ENCODE data around the gene CHTF8.

The CHTF8 gene

DNA sequence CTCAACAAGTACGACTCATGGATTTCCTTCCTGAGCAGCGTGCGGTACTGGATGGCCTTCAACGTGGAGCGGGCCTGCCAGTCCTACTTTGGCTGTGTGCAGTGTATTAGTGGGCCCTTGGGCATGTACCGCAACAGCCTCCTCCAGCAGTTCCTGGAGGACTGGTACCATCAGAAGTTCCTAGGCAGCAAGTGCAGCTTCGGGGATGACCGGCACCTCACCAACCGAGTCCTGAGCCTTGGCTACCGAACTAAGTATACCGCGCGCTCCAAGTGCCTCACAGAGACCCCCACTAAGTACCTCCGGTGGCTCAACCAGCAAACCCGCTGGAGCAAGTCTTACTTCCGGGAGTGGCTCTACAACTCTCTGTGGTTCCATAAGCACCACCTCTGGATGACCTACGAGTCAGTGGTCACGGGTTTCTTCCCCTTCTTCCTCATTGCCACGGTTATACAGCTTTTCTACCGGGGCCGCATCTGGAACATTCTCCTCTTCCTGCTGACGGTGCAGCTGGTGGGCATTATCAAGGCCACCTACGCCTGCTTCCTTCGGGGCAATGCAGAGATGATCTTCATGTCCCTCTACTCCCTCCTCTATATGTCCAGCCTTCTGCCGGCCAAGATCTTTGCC is 17.9 kb downstream of the CHTF8 start:
- no peak for DNase-seq (ENCODE audit: low read depth in 2 of 2, low spot score in 1 of 2)

DNA sequence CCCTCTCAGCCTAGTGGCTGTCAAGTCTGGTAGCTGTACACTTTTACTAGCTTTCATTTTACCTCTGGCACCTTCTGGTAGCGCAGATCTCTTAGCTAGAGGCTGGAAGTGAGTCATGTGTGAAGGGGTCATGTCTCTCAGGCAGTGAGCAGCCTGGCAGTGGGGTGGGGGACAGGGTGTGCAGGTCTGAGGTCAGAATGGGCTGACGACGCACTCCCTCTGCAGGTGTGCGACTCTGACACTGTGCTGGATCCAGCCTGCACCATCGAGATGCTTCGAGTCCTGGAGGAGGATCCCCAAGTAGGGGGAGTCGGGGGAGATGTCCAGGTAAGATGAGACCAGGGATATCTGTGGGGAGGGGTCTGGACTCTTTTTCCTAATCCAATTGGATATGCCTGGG is 19.2 kb downstream of the CHTF8 start:
- DNase-seq (ENCODE audit: low read depth in 2 of 2, low spot score in 1 of 2) = no peak

DNA sequence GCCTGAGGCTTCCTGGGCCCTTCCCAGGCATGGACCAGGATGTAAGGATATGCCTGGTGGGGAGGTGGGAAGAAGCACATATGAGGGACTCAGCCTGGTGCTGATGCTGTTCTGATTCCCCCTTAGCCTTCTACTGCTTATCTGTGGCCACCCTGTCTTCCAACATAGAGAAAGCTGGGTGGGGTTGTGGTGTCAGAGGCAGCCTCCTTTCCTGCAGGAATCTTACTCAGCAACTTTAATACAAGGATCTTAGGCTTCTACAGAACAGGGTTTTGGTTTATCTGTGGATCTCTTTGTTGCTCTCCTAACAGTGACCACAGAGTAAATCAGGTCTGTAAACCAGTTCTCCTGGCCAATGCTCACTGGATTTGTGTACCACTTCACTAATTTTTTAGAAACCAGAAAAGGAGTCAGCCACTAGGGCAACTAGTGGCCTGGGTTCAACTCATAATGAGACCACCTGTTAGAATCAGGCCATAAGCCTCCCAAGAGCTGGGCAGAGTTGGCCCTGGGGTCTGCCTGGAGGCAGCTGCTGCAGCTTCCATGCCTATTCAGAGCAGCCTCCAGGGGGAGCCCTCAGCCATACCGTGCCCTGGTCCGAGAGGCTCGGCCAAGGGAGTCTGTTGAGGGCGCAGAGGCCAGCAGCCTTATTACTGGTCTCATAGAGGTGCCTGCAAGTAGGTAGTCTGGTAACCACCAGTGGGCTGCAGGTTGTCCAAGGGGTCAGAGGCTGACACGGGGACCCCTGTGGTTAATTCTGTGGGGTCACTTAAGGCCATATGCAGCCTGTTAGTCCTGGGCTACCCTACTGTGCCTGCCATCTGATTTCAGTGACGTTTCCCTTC is 19.9 kb downstream of the CHTF8 start:
- no peak for DNase-seq (ENCODE audit: low read depth in 2 of 2, low spot score in 1 of 2)

DNA sequence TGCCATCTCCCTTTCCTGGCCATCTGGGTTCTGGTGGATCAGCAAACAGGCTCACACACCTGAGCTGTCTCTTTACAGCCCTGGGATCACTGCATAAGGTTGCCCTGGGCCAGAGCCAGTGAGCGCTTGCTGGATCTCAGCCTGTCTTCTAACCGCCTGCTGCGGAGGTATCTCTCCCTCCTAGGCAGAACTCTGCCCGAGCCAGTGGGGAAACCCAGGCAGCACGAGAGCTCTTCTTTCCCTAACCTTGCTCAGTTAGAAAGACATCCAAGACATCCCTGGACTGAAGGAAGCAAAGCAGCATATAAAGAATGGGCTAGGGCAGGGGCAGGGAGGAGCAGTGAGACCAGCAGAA is 20.5 kb downstream of the CHTF8 start:
- no peak for DNase-seq (ENCODE audit: low read depth in 2 of 2, low spot score in 1 of 2)

DNA sequence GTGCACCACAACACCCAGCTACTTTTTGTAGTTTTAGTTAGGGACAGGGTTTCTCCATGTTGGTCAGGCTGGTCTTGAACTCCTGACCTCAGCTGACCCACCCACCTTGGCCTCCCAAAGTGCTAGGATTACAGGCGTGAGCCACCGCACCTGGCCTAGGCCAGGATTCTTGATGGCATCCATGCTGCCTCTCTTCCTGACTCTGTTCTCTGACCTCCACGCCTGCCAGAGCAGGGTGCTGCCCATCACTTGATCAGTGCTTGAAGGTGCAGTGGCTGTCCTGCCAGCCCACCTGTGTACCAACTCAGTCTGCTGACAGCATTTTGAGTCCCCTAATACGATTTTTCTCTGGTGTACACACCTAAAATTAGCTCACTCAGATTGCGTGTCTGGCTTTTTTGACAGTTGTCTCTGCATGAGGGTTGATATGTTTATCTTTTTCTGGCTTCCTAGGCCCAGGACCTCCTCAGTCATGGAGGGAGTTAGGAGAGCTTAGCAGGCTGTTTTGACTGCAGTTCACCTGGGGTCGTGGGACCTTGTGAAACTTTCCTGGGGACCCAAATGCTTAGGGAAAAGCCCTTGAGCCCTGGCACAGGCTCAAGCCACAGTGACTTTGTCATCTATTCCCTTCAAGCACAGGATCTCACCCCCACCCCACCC is 21.0 kb downstream of the CHTF8 start:
- no peak for DNase-seq (ENCODE audit: low read depth in 2 of 2, low spot score in 1 of 2)

DNA sequence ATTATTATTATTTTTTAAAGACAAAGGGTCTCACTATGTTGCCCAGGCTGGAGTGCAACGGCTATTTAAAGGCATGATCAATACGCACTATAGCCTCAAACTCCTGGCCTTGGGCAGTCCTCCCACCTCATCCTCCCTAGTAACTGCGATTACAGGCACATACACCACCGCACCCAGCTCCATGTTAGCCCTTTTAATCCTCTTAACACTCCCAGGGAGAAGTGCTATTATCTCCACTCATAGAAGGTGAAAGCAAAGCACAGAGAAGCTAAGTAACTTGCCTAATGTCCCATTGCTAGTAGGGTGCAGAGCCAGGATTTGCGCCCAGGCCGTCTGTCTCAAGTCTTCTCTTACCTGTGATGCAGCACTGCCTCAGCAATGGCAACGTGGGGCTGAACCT is 22.0 kb downstream of the CHTF8 start:
- DNase-seq (ENCODE audit: low read depth in 2 of 2, low spot score in 1 of 2) = no peak

DNA sequence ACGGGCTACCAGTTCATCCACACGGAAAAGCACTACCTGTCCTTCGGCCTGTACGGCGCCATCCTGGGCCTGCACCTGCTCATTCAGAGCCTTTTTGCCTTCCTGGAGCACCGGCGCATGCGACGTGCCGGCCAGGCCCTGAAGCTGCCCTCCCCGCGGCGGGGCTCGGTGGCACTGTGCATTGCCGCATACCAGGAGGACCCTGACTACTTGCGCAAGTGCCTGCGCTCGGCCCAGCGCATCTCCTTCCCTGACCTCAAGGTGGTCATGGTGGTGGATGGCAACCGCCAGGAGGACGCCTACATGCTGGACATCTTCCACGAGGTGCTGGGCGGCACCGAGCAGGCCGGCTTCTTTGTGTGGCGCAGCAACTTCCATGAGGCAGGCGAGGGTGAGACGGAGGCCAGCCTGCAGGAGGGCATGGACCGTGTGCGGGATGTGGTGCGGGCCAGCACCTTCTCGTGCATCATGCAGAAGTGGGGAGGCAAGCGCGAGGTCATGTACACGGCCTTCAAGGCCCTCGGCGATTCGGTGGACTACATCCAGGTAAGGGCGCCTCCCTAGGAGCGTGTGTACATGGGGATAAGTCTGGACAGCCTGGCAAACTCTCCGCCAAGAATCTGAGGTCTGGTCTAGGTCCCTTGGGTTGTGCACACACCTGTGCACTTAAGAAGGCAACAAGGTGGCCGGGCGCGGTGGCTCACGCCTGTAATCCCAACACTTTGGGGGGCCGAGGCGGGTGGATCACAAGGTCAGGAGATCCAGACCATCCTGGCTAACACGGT is 22.7 kb downstream of the CHTF8 start:
- no peak for DNase-seq (ENCODE audit: low read depth in 2 of 2, low spot score in 1 of 2)

DNA sequence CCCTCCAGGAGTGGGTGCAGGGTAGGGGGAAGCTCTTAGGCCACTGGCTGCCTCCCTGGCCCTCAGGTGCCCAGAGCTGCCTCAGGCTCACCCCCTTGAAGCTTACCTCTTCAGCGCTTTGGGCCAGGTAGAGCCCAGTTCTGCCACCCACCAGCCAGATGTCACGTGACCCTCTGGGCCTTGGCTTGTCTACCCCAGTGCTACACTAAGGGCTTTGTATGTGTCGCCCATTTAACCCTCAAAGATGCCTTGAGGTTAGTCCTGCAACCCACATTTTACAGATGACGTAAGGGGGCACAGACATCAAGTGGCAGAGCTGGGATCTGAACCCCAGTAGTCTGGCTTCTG is 23.5 kb downstream of the CHTF8 start:
- no peak for DNase-seq (ENCODE audit: low read depth in 2 of 2, low spot score in 1 of 2)

DNA sequence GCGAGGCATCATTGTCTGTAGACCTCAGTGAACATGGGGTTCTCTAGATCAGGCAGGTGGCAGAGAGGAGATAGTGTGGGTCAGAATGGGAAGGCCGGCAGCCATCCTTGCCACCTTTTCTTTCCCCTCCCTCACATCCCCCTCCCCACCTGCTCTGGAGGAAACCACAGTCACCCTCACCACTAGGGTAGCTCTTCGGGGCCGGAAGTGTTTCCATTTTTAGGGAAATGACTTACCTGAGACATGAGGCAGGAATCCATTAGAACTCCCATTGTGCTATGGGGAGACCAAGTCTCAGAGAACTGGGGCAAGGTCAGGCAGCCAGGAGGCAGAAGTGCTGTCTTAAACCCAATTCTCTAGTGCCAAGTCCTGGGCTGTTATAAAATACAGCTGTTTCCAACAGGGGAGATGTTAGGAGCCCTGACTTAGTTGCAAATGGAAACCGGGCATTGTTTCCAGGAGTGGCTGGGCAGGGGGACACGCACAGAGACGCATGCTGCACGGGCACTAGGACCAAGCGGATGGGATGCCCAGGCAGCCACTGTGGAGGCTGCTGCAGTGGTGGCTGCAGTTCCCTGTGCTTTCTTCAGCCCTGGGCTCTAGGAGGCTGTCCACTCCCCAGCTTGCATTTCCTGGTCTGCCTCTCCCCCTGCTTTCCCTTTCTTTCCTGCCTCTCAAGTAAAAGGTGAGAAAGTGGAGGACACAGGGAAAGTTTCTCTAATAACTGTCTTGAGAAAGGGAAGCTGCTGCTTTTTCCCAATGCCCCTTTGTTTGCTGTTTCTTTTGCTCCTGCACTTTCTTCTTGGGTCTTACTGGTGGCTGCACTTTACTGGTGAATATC is 24.1 kb downstream of the CHTF8 start:
- DNase-seq (ENCODE audit: low read depth in 2 of 2, low spot score in 1 of 2) = no peak

DNA sequence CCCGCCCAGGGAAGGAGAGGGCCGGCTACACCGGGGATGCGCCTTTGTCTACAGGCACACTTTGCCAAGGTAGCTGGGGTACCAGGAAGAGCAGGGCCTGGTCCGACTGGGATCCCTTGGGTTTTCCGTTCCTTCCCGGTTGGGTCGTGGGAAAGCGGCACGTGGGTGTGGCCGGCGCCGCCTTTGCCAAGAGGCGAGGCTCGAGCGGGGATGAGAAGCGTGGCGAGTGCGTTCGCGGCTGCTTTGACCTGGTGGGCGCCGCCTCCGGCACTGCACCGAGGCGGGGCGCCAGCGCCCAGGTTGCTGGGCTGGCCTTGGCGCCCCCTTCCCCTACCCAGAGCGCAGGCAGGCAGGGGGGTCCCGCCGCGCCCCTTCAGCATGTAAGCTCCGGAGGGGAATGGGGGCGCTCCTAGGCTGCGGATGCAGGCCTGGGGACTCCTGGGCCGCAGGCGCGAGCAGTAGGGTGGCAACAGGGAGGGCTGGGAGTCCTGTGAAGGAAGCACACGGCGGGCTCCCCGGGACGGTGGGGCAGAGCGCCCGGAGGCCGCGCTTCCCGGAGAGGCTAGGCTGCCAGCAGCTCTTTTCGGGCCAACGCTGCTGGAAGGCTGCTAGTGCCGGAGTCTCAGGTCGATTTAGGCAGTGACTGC is 24.9 kb downstream of the CHTF8 start:
- no peak for DNase-seq (ENCODE audit: low read depth in 2 of 2, low spot score in 1 of 2)

DNA sequence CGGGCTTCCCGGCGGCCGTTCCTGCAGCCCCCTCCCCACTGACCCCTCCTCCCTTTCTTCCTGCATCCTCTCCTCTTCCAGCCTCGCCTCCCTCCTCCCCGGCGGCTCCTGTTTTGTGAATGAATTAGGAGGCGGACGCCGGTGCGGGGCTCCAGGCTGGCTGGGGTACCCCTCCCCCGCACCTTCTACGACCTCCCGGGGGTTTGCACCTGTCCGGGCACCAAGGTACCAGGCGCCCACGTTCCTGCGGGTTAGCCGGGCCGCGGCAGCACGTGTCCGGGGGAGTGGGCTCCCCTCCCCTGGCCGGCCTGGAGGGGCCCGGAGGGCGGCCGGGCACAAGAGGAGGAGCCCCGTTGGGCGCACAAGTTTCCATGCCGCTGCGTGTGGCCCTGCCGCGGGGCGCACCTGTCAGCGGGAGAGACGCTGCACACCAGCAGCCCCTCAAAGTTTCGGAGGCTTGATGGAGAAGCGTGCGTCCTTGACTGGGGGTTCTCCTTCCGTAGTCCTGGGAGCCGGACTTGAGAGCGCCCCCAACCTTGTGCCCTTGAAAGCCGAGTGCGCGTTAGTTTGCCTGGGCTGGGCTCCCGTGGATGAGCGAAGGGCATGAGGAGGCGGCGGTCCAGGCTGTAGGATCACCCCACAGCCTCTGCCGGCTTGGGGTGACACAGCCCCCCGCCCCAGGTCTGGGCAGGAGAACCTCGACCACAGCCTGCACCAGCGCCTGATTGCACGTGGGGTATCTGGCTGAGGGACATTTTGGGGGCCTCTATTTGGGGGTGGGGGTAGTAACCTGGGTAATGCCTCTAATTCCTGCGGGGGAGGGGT is 25.7 kb downstream of the CHTF8 start:
- DNase-seq (ENCODE audit: low read depth in 2 of 2, low spot score in 1 of 2) = no peak

DNA sequence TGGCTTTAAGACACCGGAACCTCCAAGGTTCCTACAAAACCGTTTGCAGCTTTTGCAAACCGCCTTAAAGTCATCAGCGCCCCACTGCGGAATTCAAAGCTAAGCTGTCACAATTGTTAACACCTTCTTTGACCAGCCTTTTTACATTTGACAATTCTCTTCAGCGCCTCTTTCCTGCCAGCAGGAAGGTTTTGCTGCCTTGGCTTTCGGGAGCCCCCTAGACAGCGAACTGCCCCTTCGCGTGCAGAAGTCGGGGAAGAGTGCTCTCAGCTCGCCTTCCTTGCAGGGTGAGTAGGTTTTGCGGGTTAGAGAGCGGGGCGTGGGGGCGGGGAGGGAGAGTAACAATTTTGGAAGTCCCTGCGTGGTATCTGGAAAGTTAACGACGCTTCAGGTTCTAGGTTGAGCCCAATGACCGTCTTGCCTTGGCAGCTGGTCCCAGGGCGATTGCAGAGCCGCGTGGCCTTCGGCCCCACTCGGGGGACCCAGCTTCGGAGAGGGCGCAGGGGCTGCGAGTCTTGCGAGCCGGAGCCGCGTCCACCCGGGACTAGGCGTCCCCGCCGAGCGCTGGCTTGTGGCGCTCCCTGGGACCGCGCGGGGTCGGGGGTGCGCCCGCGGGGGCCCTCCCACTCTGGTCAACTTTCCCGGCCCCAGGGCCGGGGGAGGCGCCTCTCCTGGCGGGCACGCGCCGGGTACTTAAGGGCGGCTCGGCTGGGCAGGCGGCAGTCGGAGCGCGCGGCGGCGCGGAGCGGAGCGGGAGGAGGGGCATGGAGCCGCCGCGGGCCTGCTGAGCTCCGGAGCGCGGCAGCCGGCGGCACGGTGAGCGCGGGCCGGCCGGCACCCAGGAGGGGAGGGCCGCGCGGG is 26.7 kb downstream of the CHTF8 start, which contains the start of gene HAS3:
Gene HAS3, plus strand, starts transcription at position 153 of the 861 bp plus-strand sequence. CDS start 3,743 bp downstream, outside the sequence.
- no peak for DNase-seq (ENCODE audit: low read depth in 2 of 2, low spot score in 1 of 2)

DNA sequence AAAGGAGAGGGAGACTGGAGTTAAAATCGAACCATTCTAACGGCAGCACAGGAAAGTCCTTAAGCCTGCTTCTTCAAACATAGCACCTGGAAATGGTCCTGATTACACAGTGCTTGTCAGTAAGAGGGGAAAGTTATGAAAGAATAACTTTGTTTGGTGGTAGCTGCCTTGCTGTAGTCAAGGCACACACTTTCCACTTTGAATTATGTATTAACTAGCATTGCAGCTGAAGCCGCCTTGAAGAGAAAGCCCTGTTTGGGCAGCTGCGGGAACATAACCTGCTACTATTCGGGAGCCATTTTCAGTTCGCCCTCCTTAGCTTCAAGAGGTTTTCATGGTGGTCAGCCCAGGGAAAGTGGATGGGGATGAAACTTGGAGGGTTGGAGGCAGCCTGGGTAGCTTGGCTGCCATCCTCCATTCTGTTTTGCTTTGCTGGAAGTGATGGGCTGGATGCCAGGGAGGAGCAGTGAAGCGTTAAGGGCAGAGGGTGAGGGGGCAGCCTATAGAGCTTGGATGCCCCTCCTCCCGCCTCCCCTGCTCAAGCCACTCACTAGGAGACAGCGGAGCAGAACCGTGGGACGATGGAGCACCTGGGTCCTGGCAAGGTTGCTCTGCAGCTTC is 32.2 kb downstream of the CHTF8 start:
- no peak for DNase-seq (ENCODE audit: low read depth in 2 of 2, low spot score in 1 of 2)

DNA sequence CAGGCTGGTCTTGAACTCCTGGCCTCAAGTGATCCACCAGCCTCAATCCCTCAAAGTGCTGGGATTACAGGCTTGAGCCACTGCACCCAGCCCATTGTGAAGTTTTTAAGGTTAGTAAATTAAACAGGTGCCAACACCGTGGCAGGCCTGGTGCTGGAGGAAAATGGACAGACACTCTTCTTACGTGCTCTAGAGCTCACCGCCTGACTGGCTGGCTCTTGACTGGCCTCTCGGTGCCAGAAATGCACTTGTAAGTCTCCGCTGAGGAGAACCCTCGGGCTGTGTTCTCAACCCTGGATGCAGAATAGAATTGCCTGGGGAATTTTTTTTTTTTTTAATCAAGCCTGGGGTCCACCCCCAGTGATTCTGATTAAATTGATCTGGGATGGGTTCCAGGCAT is 37.2 kb downstream of the CHTF8 start:
- DNase-seq (ENCODE audit: low read depth in 2 of 2, low spot score in 1 of 2) = no peak

DNA sequence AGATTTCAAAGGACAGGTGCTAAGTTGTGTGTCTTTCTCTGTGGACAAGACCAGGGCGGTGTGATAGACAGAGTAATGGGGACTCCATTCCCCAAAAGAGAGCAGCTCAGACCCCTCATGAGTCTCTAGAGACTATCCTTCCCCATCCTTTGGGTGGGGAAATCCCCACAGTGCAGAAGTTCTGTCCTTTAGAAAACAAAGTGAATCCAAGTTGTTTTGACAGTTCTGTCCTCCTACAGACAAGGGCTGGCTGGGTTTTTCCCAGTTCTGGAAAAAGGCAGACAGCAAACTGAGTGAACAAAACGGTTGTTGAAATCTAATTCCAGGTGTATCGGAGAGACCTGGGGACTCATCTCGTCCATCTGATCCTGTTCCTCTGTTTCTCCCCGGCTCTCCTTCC is 37.9 kb downstream of the CHTF8 start:
- no peak for DNase-seq (ENCODE audit: low read depth in 2 of 2, low spot score in 1 of 2)

DNA sequence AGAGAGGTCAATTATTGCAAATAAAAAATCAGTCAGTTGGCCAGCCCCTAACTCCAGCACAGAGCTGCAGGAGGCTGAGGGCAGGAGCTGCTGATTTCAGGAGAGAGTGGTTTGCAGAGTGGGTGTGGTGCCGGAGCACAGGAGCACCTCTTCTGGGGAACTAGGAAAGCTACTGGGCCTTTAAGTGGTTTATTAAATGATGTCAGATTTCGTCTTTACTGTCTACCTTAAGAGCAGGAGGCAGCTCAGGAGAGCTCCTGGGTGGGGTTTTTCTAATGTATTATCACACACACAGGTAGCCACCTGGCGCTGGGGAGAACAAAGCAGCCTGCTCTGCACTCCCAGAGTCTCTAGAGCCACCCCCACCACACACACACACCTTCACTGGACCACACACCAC is 38.4 kb downstream of the CHTF8 start:
- DNase-seq (ENCODE audit: low read depth in 2 of 2, low spot score in 1 of 2) = no peak

DNA sequence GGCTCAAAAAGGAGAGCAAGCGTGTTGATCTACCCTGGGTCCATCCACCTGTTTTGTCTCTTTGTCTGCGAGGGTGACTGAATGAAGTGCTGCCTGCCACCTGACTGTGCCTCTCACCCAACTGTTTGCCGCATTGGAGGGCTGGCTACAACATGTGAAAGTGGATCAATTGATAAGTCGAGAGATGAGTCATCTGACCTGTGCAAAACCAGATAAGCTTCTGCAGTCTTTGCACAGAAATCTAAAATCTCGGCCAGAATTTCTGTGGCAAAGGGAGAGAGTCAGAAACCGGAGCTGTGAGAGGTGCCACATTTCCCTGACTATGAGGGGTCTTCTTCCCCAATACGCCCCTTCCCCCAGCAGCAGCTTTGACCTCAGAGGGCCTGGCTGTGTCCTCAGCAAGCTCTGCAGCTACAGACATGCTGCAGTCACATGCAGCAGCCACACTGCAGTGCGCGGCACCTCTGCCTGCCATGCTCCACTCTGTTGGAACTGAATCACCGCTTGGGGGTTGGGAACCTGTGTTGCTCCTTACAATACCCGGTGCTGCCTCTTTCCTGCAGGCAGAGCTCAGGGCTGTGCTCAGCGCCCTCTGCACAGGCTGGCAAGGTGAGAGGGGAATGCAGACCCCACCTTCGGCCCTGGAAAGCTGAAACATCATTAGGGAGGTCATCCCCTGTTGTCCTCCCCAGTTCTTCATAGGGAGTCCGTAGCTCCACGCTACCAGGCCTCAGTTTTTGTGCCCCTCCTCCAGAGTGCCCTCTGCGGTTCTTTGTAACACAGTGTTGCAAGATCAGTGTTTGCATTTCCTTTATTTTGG is 43.1 kb downstream of the CHTF8 start:
- no peak for DNase-seq (ENCODE audit: low read depth in 2 of 2, low spot score in 1 of 2)

All from stimulated activated CD8-positive, alpha-beta memory T cell treated with anti-CD3 and anti-CD28 coated beads, Interleukin-4, amount 100 ng/mL, for 1 hour (primary cell).